Jurkat, Clone E6-1 (cell line): ENCODE data around the gene CEMP1.

Experiments used
- DNase-seq: peaks from one replicate; pipeline ENCODE4 v3.0.0-alpha.2; 2011; ENCODE audit warnings: low read depth, low spot score
- H3K4me3 ChIP-seq: 2 replicates; pipeline ENCODE4 v1.5.1; 2011; ENCODE audit warnings: mild to moderate bottlenecking, low read length, control low read depth, moderate library complexity

The CEMP1 gene

GRCh38 chr16:2508722-2509400 lies 22.3 kb downstream of the CEMP1 start:
- H3K4me3 ChIP-seq = no peak overlapping the region

GRCh38 chr16:2507665-2508064 lies 23.5 kb downstream of the CEMP1 start:
- no peak for DNase-seq
- H3K4me3 ChIP-seq = no peak overlapping the region

More at GRCh38 chr16:2508722-2509400, 22.3 kb downstream of the CEMP1 start:
- no peak for DNase-seq

- H3K4me3 ChIP-seq = no peak overlapping the region
- DNase-seq = no peak
Measured at GRCh38 chr16:2507052-2507659, 24.1 kb downstream of the CEMP1 start.

- no peak overlapping the region for H3K4me3 ChIP-seq
Measured at GRCh38 chr16:2505695-2506094, 25.5 kb downstream of the CEMP1 start.

GRCh38 chr16:2501946-2502895 lies 29.0 kb downstream of the CEMP1 start:
- no peak for DNase-seq
- no peak overlapping the region for H3K4me3 ChIP-seq

More at GRCh38 chr16:2505695-2506094, 25.5 kb downstream of the CEMP1 start:
- DNase-seq = no peak

- H3K4me3 ChIP-seq = peak overlapping the region; percentile 16; the same call in 1 of the 2 replicates
- peak; percentile 45 for DNase-seq
Measured at GRCh38 chr16:2500918-2501750, 30.1 kb downstream of the CEMP1 start.

- H3K4me3 ChIP-seq = no peak overlapping the region
- DNase-seq = no peak
Measured at GRCh38 chr16:2500430-2500917, 30.7 kb downstream of the CEMP1 start.

GRCh38 chr16:2499890-2500429 lies 31.2 kb downstream of the CEMP1 start:
- no peak for DNase-seq
- no peak overlapping the region for H3K4me3 ChIP-seq

- DNase-seq = no peak
- no peak overlapping the region for H3K4me3 ChIP-seq
Measured at GRCh38 chr16:2499454-2499853, 31.8 kb downstream of the CEMP1 start.

GRCh38 chr16:2498531-2499253 lies 32.5 kb downstream of the CEMP1 start:
- H3K4me3 ChIP-seq = no peak overlapping the region
- no peak for DNase-seq

GRCh38 chr16:2497695-2498484 lies 33.3 kb downstream of the CEMP1 start:
- no peak for DNase-seq
- no peak overlapping the region for H3K4me3 ChIP-seq

GRCh38 chr16:2497116-2497630 lies 34.0 kb downstream of the CEMP1 start:
- DNase-seq = no peak
- no peak overlapping the region for H3K4me3 ChIP-seq

- no peak for DNase-seq
- no peak overlapping the region for H3K4me3 ChIP-seq
Measured at GRCh38 chr16:2496223-2497115, 34.7 kb downstream of the CEMP1 start.

GRCh38 chr16:2495041-2495440 lies 36.2 kb downstream of the CEMP1 start:
- no peak for DNase-seq
- H3K4me3 ChIP-seq = no peak overlapping the region

- no peak overlapping the region for H3K4me3 ChIP-seq
- no peak for DNase-seq
Measured at GRCh38 chr16:2494616-2495015, 36.6 kb downstream of the CEMP1 start.

- no peak for DNase-seq
- no peak overlapping the region for H3K4me3 ChIP-seq
Measured at GRCh38 chr16:2493605-2494004, 37.6 kb downstream of the CEMP1 start.
